SK-N-SH (cell line): Measurements from ENCODE around the gene S1PR2.

Experiments used
- CTCF ChIP-seq: fragments of 200-600 bp; sonication (generic); IDR thresholded peaks from 2 replicates; pipeline ENCODE4 v1.6.1; 2017; ENCODE audit warnings: antibody characterized with exemption, mild to moderate bottlenecking, moderate library complexity
- EZH2phosphoT487 ChIP-seq: fragments of 200-600 bp; sonication (generic); IDR thresholded peaks from 2 replicates; pipeline ENCODE4 v1.6.1; 2017; ENCODE audit warnings: low read depth, mixed run types, mild to moderate bottlenecking, antibody characterized with exemption, moderate library complexity, borderline replicate concordance
- GABPA ChIP-seq: IDR thresholded peaks from 2 replicates; pipeline ENCODE4 v1.4.0; 2012; ENCODE audit warnings: low read depth, mild to moderate bottlenecking
- JUND ChIP-seq: IDR thresholded peaks from 2 replicates; pipeline ENCODE4 v1.4.0; 2012
- POLR2AphosphoS5 ChIP-seq: IDR thresholded peaks from 2 replicates; pipeline ENCODE4 v1.6.1; 2012; ENCODE audit warnings: low read depth, low read length
- RAD21 ChIP-seq: IDR thresholded peaks from 2 replicates; pipeline ENCODE4 v1.6.1; 2012; ENCODE audit warnings: mild to moderate bottlenecking, low read length
- RFX5 ChIP-seq: IDR thresholded peaks from 2 replicates; pipeline ENCODE4 v1.6.1; 2012; ENCODE audit warnings: mild to moderate bottlenecking, improper control_type of control experiment, low read length
- SMC3 ChIP-seq: IDR thresholded peaks from 2 replicates; pipeline ENCODE4 v1.6.1; 2012; ENCODE audit warnings: low read depth, low read length, improper control_type of control experiment
- TAF1 ChIP-seq: IDR thresholded peaks from 2 replicates; pipeline ENCODE4 v1.6.1; 2012; ENCODE audit warnings: low read depth, mild to moderate bottlenecking, low read length, moderate library complexity, borderline replicate concordance
- USF2 ChIP-seq: fragments of 150-350 bp; IDR thresholded peaks from 2 replicates; pipeline ENCODE4 v1.6.1; 2017; ENCODE audit warnings: antibody characterized with exemption, low read length, low read depth, borderline replicate concordance

- TF ChIP-seq TAF1, result no peak
- TF ChIP-seq CTCF, result no peak
- no peak for TF ChIP-seq JUND
- TF ChIP-seq EZH2phosphoT487, result no peak
- TF ChIP-seq SMC3, result no peak
- TF ChIP-seq RAD21, result no peak
- TF ChIP-seq GABPA, result no peak
- TF ChIP-seq USF2, result no peak
- no peak for TF ChIP-seq POLR2AphosphoS5
- TF ChIP-seq RFX5, result no peak
These were observed 50.7 kb downstream of the S1PR2 start for GRCh38 chr19:10180459-10180858.
